Activated T-cell treated with anti-CD3 and anti-CD28 coated beads for 4 hours (primary cell): ENCODE data around the gene ANGPTL1.

Source experiments
- DNase-seq: peaks from one replicate; pipeline ENCODE4 v3.0.0-alpha.2; 2020

ANGPTL1 gene, protein sequence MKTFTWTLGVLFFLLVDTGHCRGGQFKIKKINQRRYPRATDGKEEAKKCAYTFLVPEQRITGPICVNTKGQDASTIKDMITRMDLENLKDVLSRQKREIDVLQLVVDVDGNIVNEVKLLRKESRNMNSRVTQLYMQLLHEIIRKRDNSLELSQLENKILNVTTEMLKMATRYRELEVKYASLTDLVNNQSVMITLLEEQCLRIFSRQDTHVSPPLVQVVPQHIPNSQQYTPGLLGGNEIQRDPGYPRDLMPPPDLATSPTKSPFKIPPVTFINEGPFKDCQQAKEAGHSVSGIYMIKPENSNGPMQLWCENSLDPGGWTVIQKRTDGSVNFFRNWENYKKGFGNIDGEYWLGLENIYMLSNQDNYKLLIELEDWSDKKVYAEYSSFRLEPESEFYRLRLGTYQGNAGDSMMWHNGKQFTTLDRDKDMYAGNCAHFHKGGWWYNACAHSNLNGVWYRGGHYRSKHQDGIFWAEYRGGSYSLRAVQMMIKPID

DNA sequence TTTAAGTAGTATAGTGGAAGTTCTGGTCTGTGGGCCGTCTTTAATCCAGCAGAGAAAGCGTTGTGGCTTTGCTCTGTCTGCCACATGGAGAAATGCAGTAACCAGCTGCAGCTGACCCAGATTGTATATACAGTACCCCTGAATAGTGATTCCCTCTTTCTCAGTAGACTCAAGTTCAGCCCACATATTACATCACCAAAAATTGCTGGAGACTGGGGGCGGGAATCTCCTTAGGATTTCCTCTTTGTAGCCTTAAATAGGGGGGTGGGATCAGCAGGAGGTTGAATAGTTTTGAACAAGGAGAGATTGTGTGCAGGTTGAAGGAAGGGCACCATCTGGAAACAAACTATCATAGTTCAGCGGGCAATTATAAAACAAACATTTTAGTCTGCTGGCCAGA lies at the start of gene ANGPTL1:
TSS of gene ANGPTL1 (minus strand) at position 134 of the 400 bp plus-strand sequence. CDS start 5,301 bp downstream, outside the sequence.
- no peak for DNase-seq

DNA sequence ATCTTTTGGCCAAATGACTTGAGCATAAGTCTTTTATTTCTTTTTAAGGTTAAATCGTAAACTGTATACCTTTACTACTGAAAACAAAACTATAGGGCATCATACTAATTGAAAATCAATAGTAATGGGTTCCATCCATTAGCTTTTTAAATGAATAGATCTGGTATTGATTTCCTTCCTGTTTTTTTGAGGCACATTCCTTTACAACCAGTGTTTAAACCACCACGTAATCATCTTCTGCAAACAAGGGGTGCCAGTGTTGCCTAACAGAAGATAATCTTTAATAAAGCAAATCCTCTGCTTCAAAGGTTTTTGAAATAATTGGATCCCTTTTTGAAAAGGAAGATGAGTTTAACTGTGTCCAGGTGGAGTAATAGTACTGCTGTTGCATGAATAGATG lies 48.7 kb upstream of the ANGPTL1 start:
- no peak for DNase-seq

DNA sequence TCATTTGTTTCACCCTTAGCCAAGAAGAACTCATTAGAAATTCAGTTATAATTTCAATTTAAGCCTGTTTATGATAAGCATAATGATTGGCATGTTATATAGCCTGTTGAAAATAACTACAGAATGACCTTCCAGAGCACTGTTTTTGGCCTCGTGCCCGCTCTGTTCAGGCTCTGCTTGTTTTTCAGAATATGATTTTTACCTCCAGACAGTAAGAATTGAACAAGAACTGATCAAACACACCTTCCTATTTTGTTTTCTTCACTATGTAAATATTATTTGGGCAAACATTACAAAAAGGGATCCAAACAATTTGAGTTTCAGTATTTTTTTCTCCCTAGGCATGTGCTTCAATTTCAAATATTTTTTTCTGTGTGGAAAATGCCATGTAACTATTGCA lies 48.1 kb upstream of the ANGPTL1 start:
- DNase-seq: no peak

DNA sequence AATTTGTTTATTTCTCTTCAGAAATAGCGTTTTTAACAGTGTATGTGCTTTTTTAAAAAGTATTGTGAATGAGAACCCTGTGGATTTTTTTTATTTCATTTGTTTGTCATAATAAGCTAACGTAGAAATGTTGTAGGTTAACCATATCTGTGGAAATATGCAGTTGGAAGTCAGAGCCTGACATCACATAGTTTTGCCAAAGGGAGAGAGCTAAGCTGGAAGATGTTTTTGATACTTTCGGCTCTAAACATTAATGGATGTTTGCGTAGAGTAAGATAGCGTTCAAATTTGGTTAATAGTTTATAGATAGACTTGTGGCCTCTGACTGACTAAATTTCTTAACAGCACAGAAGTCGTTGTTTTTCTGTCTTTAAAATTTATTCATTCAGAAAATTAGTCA lies 47.4 kb upstream of the ANGPTL1 start:
- DNase-seq: no peak

DNA sequence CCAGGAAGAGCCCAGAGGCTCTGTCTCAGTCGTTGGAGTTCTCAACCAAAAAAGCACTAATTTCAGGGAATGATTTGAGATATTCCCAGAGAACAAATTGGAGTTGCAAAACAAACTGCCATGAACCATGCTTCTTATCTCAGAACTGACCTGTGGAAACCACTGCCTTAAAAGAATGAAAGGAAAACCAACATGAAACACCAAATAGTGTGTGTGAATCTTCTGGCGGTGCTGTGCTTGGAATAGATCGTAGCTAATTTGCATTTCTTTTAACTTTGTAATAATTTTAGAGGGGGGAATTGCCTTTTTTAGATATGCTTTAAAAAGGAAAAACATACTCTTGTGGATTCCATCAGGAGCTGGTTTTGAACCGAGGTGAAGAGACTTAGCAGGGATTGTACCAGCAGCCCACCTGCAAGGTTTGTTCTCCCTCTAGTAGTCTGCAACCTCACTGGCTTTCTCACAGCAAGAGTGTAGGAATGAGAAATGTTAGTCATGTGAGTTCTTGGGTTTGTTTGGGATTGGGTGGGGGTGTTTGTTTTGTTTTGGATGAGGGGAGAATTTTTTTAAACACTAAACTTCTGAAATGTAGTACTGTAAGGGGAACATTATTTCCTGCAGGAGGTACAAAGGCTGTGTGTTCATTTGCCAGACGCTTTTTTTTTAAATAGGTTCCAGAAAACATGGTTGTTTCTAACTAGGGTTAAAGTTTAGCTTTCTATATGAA lies 45.7 kb upstream of the ANGPTL1 start:
- DNase-seq: no peak

DNA sequence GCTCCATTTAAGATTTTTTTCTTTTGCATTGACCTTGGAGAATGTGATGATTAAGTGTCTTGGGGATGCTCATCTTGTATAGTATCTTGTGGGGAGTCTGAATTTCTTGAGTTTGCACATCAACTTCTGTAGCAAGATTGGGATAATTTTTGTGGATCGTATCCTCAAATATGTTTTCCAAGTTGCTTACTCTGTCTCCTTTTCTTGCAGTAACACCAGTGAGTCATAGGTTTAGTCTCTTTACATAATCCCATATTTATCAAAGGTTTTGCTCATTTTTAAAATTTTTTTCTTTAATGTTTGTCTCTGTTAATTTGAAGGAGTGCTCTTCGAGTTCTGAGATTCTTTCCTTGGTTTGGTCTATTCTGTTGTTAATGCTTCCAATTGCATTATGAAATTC lies 41.7 kb upstream of the ANGPTL1 start:
- no peak for DNase-seq

DNA sequence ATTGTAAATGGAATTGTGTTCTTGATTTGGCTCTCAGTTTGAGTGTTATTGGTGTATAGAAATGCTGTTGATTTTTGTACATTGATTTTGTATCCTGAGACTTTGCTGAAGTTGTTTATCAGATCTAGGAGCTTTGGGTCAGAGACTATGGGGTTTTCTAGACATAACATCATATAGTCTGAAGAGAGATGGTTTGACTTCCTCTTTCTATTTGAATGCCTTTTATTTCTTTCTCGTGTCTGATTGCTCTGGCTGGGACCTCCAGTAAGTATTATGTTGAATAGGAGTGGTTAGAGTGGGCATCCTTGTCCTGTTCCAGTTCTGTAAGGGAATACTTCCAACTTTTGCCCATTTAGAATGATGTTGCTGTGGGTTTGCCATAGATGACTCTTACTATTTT lies 39.1 kb upstream of the ANGPTL1 start:
- no peak for DNase-seq

DNA sequence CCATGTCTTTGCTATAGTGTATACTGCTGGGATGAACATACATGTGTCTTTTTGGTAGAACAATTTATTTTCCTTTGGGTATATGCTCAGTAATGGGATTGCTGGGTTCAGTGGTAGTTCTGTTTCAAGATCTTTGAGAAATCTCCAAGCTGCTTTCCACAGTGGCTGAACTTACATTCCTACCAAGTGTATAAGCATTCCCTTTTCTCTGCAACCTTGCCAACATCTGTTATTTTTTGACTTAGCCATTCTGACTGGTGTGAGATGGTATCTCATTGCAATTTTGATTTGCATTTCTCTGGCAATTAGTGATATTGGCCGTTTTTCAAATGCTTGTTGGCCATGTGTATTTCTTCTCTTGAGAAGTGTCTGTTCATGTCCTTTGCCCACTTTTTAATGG lies 37.5 kb upstream of the ANGPTL1 start:
- no peak for DNase-seq

DNA sequence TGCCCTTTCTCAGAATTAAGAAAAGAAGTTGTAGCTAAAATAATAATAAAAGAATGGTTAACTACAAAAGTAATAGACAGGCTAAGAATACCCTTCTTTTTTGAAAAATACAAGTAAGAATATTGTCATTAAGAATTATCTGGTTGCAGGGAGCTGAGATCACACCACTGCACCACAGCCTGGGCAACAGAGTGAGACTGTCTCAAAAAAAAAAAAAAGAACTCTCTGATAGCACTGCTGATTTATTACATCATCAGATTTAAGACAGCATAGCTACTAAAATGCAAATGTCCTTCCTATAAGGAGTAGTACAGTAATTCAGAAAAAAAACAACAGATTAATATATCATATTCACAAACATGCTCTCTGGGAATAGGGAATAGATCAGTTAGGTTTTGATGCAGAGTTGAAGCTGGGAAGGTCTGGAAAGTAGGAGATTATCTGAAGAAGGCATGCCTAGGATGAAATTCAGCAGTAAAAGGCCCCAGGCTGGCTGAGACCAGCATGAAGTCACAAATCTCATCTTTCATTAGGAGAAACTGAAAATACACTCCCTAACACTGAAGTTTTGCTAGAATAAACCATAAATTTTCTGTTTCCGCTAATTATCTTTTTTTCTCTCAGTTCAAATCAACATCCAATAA lies 30.7 kb upstream of the ANGPTL1 start:
- DNase-seq: no peak

DNA sequence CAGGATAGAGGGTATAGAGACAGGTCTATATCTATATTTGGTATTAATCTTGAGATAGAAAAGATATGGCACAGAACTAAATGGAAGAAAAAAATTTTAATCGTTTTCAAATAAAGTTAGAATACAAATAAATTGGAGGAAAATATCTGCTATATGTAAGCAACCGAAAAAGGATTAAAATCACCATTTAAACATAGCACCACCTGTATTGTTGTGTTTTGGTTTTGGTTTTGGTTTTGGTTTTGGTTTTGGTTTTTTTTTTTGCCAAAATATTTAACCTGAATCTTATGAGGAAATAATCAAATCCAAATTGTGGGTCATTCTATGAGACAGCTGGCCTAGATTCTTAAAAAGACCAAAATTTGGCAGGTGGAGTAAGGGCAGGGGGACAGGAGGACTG lies 28.5 kb upstream of the ANGPTL1 start:
- no peak for DNase-seq

DNA sequence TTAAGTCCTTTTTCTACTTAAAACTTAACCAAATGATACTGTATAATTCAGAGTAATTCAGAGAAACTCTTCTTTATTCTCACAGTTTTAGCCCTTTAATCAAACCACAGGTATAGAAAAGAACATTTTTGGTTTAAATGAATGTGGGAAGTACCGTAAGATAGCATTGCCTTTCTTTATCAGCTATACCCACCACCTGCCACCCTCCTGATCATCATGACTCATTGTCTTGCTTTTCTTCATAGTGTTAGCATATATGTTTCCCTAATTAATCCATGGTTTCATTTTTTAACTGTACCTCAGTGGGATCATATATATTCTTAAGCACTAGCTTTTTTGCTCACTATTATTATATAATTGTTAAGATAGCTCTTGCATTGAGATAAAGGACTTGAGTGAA lies 27.5 kb upstream of the ANGPTL1 start:
- DNase-seq: no peak

DNA sequence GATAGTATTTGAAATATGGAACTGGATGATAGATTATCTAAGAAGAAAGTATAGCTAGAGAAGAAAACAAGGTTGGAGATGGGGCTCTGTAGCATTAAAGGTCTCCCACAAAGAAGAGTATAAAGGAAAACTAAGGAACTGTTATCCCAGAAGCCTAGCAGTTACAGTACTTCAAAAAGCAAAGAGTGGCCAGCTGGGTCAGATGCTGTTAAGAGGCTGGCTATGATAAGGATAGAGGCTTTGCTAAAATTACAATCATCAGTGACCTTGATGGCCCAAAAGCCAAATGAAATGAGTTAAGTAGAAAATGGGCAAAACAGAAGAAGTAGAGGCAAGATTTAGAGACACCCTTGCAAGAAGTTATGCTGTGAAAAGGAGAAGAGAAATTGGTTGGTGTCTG lies 25.1 kb upstream of the ANGPTL1 start:
- no peak for DNase-seq

DNA sequence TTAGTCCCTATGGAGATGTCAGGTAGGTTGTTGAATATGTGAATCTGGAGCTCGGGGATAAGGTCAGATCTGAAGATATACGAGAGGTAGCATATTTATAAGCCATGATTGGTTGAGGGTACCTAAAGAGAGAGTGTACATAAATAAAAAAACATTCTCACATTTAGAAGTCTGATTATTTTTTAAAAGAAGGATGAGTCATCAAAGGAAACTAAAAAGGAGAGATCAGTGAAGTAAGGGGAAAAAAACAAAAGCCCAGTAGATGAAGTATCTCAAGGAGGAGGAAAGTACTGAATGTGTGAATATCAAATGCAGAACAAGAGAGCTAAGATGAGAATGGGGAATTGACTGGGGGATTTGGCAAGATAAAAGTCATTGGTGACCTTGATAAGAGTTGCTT lies 15.7 kb upstream of the ANGPTL1 start:
- no peak for DNase-seq

DNA sequence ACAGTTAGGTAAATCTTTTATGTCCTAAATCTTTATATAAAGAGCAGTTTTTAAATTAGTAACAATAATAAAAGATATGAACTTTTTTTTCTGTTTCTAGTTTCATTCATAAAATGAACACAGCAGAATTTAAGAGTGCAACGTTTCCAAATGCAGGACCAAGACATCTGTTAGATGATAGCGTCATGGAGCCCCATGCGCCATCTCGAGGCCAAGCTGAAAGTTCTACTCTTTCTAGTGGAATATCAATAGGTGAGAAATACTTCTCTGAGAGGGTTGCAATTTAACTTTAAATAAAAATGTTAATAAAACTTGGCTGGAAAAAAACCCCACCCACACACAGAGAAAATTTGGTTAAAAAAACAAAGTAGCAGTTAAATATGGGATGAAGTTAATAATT lies 15.0 kb upstream of the ANGPTL1 start:
- no peak for DNase-seq

DNA sequence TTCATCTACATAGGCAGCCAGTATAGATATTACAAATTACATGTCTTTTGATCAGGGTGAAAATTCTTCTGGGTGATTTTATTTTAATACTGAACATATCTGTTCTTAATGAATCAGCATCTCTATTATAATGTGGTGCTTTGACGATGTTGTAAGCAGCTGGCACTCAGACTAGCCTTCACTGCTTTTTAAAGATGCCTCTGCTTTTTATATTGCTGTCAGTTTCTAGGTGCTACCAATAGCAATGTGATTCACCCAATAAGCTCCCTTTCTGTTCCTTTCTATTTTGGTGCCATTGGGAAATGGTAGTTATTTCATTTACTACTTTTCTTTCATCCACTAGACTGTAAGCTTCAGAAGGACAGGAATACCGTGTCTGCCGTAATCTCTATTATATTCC lies 11.1 kb upstream of the ANGPTL1 start:
- no peak for DNase-seq

DNA sequence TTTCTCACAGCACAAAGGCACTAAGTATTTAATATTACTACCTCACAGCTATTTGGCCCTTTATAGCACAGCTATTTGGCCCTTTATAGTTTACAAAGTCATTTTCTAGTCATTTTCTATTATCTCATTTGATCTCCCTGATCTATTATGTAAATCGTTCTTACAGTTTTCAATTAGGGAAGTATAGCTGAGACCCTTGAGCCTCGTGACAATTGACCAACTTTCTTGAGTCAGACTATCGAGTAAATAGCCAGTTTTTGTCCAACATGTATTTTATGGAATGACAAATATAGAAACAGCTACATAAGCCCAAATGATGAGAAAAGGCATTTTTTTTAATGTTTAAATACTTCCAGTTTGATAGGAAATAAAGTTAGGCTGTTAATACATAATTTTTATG lies 7.0 kb upstream of the ANGPTL1 start:
- DNase-seq: no peak

DNA sequence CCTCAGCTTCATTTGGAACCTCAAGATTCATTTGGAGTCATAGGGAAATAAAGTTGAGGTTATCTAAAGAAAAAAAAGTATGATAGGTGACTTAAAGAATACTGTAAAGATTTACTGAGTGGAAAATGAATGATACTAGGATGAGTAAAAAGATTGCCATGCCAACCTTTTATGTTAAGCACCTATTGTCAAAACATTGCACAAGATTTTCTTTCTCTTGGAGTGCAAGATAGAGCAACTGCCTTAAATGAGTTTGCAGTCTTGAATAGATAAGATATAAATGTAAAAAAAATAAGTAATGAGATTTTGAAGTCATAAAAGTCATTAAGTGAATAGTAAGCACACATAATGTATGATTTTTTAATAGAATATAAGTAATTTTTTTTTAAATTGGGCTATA lies 5.1 kb upstream of the ANGPTL1 start:
- no peak for DNase-seq

DNA sequence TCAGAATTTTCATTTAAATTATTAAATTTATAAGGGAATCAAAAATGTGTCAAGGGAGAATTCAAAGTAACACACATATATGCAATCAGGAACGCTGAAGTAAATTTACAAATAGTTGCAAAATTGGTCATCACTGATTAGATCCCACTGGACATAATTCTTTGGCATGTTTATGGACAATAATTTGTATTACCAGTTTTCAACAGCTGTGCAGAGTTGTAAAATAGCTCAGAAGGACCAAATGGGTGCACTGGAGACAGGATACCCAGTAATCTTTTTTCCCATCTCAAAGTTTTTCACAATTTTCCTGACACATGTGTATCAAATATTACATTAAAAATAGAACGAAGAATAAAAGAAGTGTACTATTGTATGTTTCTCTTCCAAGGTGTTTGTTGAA lies 4.1 kb upstream of the ANGPTL1 start:
- DNase-seq: no peak

DNA sequence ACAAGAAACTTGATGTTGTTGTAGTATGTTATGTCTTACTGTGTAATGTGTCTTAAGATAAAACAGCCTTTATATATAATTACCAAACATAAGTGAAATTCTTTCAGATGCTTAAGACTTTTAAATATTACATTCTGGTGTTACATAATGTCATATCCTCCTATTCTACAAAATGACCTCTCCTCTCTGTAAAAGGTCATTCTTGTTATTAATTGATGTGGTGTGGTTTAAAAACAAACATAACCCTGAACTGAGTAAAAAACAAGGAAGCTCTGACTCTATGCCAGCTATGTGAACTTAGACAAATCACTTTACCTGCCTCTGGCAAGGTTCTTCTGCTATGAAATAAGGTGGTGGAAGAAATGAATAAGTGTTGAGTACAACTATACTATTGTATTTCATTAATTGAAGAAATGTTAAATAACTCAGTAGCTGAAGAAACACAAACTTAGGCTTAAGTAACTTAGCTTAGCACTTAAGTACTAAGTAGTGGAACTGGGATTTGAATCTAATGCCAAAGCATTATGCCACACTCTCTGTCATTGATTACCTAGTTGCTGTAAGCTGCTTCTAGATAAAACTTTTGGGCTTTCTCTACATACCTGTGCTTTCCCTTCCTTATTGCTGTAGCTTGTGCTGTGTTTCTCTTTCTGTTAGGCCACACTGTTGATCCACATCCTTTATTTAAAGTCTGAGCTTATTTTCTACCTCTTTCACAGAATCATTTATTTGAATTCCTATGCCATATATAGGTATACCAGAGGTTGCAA lies 859 bp upstream of the ANGPTL1 start:
- no peak for DNase-seq

DNA sequence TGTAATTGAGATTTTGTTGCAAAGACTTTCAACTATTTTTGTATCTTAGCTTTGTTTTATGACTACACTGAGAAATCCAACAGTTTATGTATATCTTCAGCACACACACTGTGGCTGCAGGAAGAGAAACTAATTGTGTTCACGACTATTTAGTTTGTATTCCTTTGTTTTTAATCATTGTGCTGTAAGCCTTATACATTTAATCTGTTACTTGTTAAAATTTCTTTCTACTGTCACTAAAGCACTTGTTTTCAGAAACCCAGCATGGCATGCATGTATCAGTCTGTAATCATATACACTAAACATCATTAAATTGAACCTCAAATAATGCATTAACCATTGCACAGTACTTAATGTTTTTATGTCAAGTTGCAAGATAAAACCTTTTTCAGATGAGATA lies 656 bp downstream of the ANGPTL1 start:
- DNase-seq: no peak

DNA sequence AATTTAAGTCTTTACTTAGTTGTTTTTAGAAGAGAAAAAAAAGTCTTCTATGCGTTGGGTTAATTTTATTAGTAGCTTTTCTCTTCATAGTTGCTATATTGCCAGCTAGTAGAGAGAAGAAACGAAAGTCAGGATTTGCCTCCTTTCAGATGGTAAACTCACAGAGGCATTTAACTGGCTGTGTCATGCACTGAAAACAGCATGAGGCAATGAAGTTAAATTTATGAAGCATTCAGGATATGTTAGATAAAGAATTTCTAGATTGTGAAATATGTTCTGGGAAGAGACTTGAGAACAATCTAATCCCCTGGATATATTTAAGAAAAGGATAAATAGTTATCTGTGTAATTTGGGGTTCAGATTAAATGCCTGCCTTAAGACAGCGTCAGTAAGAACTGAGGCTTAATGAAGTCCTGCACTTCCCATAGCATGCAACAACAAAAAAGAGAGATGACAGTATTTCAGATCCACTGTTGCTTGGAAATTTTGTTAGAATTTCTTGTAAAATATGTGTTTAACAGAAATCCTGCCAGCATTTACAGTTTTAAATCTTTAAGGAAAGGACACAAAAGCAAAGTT lies 1.7 kb downstream of the ANGPTL1 start:
- no peak for DNase-seq

DNA sequence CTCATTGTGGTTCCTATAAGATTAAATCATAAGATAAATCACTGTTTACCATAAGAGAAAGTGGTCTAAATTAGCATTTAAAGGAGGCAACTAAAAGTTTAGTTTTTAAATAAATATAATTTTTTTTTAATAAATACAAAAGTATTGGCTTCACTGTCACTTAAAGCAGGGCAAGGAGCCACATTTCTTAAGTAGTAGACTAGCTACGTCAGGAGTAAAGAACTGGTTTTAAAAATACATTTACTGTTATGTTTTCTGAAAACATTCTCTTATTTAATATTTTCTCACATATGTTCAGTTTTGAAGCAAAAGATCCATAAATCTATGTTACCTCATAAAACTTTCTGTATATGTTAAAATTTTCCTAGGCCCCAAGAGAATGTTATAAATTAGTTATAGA lies 2.2 kb downstream of the ANGPTL1 start:
- no peak for DNase-seq

DNA sequence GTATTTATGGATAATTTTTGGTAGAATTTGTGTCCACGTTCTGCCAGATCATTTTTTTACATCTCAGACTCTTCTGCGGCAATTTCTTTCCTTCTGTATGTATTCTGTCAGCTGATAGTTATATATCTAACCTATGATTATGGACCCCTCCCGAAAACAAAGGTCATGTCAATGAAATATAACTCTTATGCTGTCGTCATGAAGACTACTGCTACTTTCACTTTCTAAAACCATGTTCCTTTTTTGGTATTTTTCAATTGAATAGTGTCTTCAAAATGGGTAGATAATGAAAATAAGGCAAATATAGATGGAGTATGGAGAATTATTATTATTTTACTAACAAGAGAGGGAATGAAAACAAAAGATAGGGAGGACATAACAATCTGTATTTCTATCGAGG lies 3.2 kb downstream of the ANGPTL1 start:
- DNase-seq: no peak
